ENCODE measurements around the gene DRAM2.
"Not testable (repeated sequence)": the region's sequence is repeated elsewhere in the genome, so short reads cannot be mapped to it uniquely, and the experiment has no call there.

DRAM2 gene

GRCh38 chr1:111104981-111105380 is 34.9 kb downstream of the DRAM2 start:
- no peak overlapping the region for H3K4me3 ChIP-seq (ENCODE audit: extremely low read depth, insufficient read depth, low read length, poor library complexity, severe bottlenecking)
- H3K9me3 ChIP-seq (ENCODE audit: control insufficient read depth, low read length): peaks cover 13% of the 10 kb centered on the region

GRCh38 chr1:111101854-111102642 is 37.8 kb downstream of the DRAM2 start:
- Histone ChIP-seq H3K9me3 (ENCODE audit: control insufficient read depth, low read length) (peaks cover 13% of the 10 kb centered on the region), H3K27ac (ENCODE audit: low read depth, low read length, severe bottlenecking) (no peak overlapping the region), H3K4me1 (ENCODE audit: control insufficient read depth, insufficient read depth, low read length, poor library complexity, severe bottlenecking) (no peaks in the 10 kb centered on the region), H3K4me3 (ENCODE audit: extremely low read depth, insufficient read depth, low read length, poor library complexity, severe bottlenecking) (no peak overlapping the region), H3K36me3 (ENCODE audit: control insufficient read depth, insufficient read depth, low read length) (no peaks in the 10 kb centered on the region)
- WGBS, 2 experiments (ENCODE audit: insufficient coverage in 2 of 2): 89 to 93% methylated on average over 2 to 5 of the region's 5 CpGs

More at GRCh38 chr1:111104981-111105380, 34.9 kb downstream of the DRAM2 start:
- WGBS, 2 experiments (ENCODE audit: insufficient coverage in 2 of 2): 83 to 90% methylated on average over 2 of the region's 2 CpGs
- no peak overlapping the region for H3K27ac ChIP-seq (ENCODE audit: low read depth, low read length, severe bottlenecking)
- no peaks in the 10 kb centered on the region for H3K4me1 ChIP-seq (ENCODE audit: control insufficient read depth, insufficient read depth, low read length, poor library complexity, severe bottlenecking)
- H3K36me3 ChIP-seq (ENCODE audit: control insufficient read depth, insufficient read depth, low read length): peaks cover 4% of the 10 kb centered on the region

DNA sequence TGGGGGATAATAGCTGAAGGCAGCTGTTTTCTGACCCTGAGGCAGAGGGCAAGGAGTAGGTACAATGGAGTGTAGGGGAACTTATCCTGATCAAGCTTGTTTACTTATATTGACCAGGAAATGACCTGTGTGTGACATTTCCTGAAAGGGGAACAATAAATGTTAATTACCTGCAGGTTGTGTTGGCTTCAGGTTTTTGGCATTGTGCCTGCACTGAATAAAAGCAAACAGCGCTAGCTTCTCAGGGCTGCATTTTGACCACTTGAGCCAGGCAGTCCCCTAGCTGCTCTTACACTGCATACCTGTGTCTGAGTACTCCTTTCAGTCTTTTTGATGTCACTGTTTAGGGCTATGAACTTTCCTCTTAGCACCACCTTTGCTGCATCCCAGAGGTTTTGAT is 40.6 kb downstream of the DRAM2 start:
- Histone ChIP-seq H3K4me1 (ENCODE audit: control insufficient read depth, insufficient read depth, low read length, poor library complexity, severe bottlenecking) (no peaks in the 10 kb centered on the region), H3K9me3 (ENCODE audit: control insufficient read depth, low read length) (peaks cover 13% of the 10 kb centered on the region), H3K36me3 (ENCODE audit: control insufficient read depth, insufficient read depth, low read length) (no peaks in the 10 kb centered on the region), H3K27ac (ENCODE audit: low read depth, low read length, severe bottlenecking) (no peak overlapping the region), H3K4me3 (ENCODE audit: extremely low read depth, insufficient read depth, low read length, poor library complexity, severe bottlenecking) (no peak overlapping the region)
- WGBS, 2 experiments (ENCODE audit: insufficient coverage in 2 of 2): 100% methylated on average over 1 of the region's 1 CpG

DNA sequence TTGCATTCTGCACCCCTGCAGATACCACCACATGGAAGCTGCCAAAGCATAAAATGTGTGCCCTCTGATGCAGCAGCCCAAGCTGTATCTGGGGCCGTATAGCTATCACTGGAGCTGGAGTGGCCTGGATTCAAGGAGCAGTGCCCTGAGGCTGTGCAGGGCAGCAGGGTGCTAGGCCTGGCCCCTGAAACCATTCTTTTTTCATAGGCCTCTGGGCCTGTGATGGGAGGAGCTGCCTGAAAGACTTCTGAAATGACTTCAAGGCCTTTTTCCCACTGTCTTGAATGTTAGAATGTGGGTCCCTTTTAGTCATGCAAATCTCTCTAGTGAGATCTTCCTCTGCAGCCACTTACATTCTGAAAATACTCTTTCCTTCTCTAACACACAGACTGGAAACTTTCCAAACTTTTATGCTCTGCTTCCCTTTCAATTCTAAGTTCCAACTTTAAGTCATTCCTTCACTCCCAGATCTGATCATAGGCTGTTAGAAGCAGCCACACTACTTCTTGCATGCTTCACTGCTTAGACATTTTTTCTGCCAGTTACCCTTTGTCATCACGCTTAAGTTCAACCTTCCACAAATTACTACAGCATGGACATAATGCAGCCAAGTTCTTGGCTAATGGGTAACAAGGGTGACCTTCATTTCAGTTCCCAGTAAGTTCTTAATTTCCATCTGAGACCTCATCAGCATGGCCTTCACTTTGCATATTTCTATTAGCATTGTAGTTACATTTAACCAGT is 42.4 kb downstream of the DRAM2 start:
- 91 to 100% methylated on average over 2 of the region's 2 CpGs for WGBS, 2 experiments (ENCODE audit: insufficient coverage in 2 of 2)

GRCh38 chr1:111095421-111095820 is 44.5 kb downstream of the DRAM2 start:
- H3K9me3 ChIP-seq (ENCODE audit: control insufficient read depth, low read length); H3K27ac ChIP-seq (ENCODE audit: low read depth, low read length, severe bottlenecking); H3K4me1 ChIP-seq (ENCODE audit: control insufficient read depth, insufficient read depth, low read length, poor library complexity, severe bottlenecking); H3K4me3 ChIP-seq (ENCODE audit: extremely low read depth, insufficient read depth, low read length, poor library complexity, severe bottlenecking); H3K36me3 ChIP-seq (ENCODE audit: control insufficient read depth, insufficient read depth, low read length): not testable (repeated sequence)
- WGBS, 2 experiments (ENCODE audit: insufficient coverage in 2 of 2): 100% methylated on average over 2 of the region's 3 CpGs; no CpG with 5 or more reads in 1 of the 2 experiments

More for the DNA sequence above, 42.4 kb downstream of the DRAM2 start:
- Histone ChIP-seq H3K4me1 (ENCODE audit: control insufficient read depth, insufficient read depth, low read length, poor library complexity, severe bottlenecking) (no peaks in the 10 kb centered on the region), H3K9me3 (ENCODE audit: control insufficient read depth, low read length) (peaks cover 13% of the 10 kb centered on the region), H3K36me3 (ENCODE audit: control insufficient read depth, insufficient read depth, low read length) (no peaks in the 10 kb centered on the region), H3K27ac (ENCODE audit: low read depth, low read length, severe bottlenecking) (no peak overlapping the region), H3K4me3 (ENCODE audit: extremely low read depth, insufficient read depth, low read length, poor library complexity, severe bottlenecking) (no peak overlapping the region)

GRCh38 chr1:111089638-111090037 is 50.3 kb downstream of the DRAM2 start:
- Histone ChIP-seq H3K36me3 (ENCODE audit: control insufficient read depth, insufficient read depth, low read length) (no peaks in the 10 kb centered on the region), H3K27ac (ENCODE audit: low read depth, low read length, severe bottlenecking) (no peak overlapping the region), H3K4me3 (ENCODE audit: extremely low read depth, insufficient read depth, low read length, poor library complexity, severe bottlenecking) (no peak overlapping the region), H3K4me1 (ENCODE audit: control insufficient read depth, insufficient read depth, low read length, poor library complexity, severe bottlenecking) (no peaks in the 10 kb centered on the region), H3K9me3 (ENCODE audit: control insufficient read depth, low read length) (no peaks in the 10 kb centered on the region)

DNA sequence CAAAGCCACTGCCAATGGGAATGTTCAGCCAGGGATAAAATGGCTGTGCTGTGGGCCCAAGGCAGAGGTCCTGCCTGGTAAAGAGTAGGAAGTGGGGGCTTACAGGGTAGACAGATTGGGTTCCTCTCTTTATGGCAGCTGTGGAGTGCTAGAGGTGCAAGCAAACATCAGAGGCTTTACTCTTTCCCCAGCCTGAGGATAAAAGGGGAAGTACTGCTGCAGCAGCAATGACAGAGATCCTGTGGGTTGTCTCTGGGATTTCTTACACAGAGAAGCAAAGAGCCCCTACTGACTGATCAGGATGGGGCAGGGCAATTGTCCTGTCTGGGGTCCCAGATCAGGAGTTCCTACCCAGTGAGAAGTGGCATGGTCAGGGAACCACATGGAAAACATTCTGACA is 54.2 kb downstream of the DRAM2 start:
- Histone ChIP-seq H3K4me1 (ENCODE audit: control insufficient read depth, insufficient read depth, low read length, poor library complexity, severe bottlenecking) (no peaks in the 10 kb centered on the region), H3K4me3 (ENCODE audit: extremely low read depth, insufficient read depth, low read length, poor library complexity, severe bottlenecking) (no peak overlapping the region), H3K36me3 (ENCODE audit: control insufficient read depth, insufficient read depth, low read length) (no peaks in the 10 kb centered on the region), H3K27ac (ENCODE audit: low read depth, low read length, severe bottlenecking) (no peak overlapping the region), H3K9me3 (ENCODE audit: control insufficient read depth, low read length) (no peaks in the 10 kb centered on the region)

DNA sequence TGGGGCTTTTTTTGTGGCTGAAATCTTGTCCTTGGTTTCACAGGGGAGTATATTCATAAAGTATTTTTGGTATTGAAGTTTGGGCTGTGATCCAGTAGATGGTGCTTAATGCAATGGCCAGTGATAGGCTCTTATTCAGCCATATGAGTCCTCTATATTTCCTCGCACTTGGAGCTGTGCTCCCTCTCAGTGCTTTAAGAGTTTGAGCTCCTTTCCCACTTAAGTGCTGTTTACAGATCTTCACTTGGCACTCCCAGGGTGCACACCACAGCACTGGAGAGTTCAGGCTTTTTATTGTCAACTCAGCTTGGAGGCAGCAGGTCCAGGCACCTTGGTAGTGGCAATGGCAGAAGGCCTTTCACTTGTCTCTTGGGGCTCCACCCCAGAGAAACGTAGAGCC is 54.9 kb downstream of the DRAM2 start:
- Histone ChIP-seq H3K9me3 (ENCODE audit: control insufficient read depth, low read length) (no peaks in the 10 kb centered on the region), H3K4me3 (ENCODE audit: extremely low read depth, insufficient read depth, low read length, poor library complexity, severe bottlenecking) (no peak overlapping the region), H3K4me1 (ENCODE audit: control insufficient read depth, insufficient read depth, low read length, poor library complexity, severe bottlenecking) (no peaks in the 10 kb centered on the region), H3K36me3 (ENCODE audit: control insufficient read depth, insufficient read depth, low read length) (no peaks in the 10 kb centered on the region), H3K27ac (ENCODE audit: low read depth, low read length, severe bottlenecking) (no peak overlapping the region)
- 79 to 86% methylated on average over 2 of the region's 2 CpGs for WGBS, 2 experiments (ENCODE audit: insufficient coverage in 2 of 2)

DNA sequence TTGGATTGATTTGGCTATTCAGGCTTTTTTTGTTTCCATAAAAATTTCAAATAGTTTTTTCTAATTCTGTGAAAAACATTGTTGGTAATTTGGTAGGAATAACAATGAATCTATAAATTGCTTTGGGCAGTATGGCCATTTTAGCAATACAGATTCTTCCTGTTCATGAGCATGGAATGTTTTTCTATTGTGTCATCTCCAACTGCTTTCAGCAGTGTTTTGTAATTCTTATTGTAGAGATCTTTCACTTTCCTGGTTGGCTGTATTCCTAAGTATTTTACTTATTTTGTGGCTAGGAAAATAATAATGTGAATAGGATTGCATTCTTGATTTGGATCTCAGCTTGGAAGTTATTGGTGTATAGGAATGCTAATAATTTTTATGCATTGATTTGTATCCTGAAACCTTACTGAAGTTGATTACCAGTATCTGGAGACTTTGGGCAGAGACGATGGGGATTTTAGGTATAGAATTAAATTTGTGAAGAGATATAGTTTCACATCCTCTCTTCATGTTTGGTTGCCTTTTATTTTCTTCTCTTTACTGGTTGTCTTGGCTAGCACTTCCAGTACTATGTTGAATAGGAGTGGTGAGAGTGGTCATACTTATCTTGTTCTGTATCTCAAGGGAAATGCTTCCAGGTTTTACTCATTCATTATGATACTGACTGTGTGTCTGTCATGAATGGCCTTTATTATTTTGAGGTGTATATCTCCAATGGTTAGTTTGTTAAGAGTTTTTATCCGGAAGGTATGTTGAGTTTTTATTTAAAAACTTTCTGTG is 57.3 kb downstream of the DRAM2 start:
- no peaks in the 10 kb centered on the region for H3K4me1 ChIP-seq (ENCODE audit: control insufficient read depth, insufficient read depth, low read length, poor library complexity, severe bottlenecking)
- no peak overlapping the region for H3K27ac ChIP-seq (ENCODE audit: low read depth, low read length, severe bottlenecking)
- WGBS, 2 experiments (ENCODE audit: insufficient coverage in 2 of 2): 75 to 80% methylated on average over 1 to 2 of the region's 2 CpGs
- H3K4me3 ChIP-seq (ENCODE audit: extremely low read depth, insufficient read depth, low read length, poor library complexity, severe bottlenecking): no peak overlapping the region
- H3K9me3 ChIP-seq (ENCODE audit: control insufficient read depth, low read length): no peaks in the 10 kb centered on the region
- no peaks in the 10 kb centered on the region for H3K36me3 ChIP-seq (ENCODE audit: control insufficient read depth, insufficient read depth, low read length)

GRCh38 chr1:111079329-111079728 is 60.6 kb downstream of the DRAM2 start:
- not testable (repeated sequence) for H3K27ac ChIP-seq (ENCODE audit: low read depth, low read length, severe bottlenecking); H3K9me3 ChIP-seq (ENCODE audit: control insufficient read depth, low read length); H3K4me3 ChIP-seq (ENCODE audit: extremely low read depth, insufficient read depth, low read length, poor library complexity, severe bottlenecking); H3K36me3 ChIP-seq (ENCODE audit: control insufficient read depth, insufficient read depth, low read length); H3K4me1 ChIP-seq (ENCODE audit: control insufficient read depth, insufficient read depth, low read length, poor library complexity, severe bottlenecking)
- 94% methylated on average over 6 of the region's 12 CpGs; no CpG with 5 or more reads in 1 of the 2 experiments for WGBS, 2 experiments (ENCODE audit: insufficient coverage in 2 of 2)
